Stimulated activated CD4-positive, alpha-beta T cell treated with anti-CD3 and anti-CD28 coated beads, Interleukin-15, amount 100 ng/mL, for 24 hours (primary cell): ENCODE data around the gene PNCK.
"Not testable (repeated sequence)": the region's sequence is repeated elsewhere in the genome, so short reads cannot be mapped to it uniquely, and the experiment has no call there.

Source experiments
- DNase-seq: peaks from one replicate; pipeline ENCODE4 v3.0.0-alpha.2; 2020

Gene PNCK

GRCh38 chrX:153685751-153686696 is 12.4 kb upstream of the PNCK start:
- DNase-seq, result no peak

- no peak for DNase-seq
Observed at GRCh38 chrX:153685156-153685536, 11.5 kb upstream of the PNCK start.

DNA sequence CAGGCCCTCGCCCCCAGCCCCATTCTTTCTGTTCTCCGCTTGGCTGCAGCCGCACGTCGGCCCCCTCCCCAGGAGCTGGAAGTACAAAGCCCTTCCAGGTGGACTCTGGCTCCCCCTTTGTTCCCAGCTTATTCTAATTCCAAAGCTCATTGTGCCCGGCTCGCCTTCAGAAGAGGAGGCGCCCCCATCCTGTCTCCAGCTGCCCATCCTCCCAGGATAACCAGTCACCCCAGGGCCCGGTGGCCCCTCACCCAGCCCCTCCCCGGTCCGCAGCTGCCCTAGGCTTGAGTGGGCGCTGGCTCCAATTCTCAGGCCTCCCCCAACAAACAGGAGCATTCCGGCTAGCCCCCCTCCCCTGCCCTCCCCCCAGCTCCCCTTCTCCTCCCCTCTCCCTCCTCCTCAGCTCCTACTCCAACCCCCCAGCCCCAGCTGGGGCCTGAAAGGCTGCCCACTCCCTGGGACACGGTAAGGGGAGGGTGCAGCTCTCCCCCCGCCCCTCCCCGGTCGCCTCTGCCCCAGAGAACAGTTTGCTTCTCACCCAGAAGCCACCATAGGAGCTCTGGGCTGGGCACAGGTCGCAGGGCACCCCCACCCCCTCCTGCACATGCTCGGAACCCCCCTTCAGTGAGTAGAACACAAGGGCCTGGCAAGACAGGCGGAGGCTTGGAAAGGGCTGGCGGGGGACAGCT is 11.0 kb upstream of the PNCK start:
- no peak for DNase-seq

- not testable (repeated sequence) for DNase-seq
Observed at GRCh38 chrX:153683486-153683885, 9.9 kb upstream of the PNCK start.

- DNase-seq, result no peak
Observed at GRCh38 chrX:153681175-153681574, 7.6 kb upstream of the PNCK start.

DNA sequence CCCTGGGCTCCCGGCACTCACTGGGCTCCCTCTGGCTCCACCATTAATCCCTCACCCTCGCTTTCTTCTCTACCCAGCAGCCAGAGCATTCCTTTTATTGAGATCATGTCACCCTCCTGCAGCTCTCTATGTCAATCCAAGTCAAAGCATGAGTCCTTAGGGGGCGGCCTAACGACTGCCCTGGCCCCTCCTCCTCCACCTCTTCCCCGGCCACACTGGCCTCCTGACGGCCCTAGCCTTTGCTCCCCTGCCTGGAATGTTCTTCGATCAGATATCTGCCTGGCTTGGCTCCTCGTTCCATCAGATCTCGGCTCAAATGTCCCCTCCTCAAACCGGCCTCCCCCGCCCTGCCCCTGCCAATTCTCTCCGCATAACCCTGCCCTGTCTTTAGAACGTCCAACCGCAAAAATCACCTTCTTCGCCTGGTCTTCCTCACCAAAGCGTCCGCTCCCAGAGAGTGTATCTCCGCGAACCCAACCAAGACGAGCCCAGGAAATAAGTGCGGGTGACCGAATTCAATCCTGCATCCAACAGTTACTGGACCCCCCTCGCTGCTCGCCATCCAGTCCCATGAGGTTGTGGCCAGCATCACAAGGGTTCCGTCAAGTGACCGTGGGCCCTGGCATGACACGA is 722 bp upstream of the PNCK start:
- DNase-seq, result no peak

GRCh38 chrX:153672531-153673427 is 834 bp downstream of the PNCK start:
- no peak for DNase-seq

GRCh38 chrX:153671589-153672530 is 1.8 kb downstream of the PNCK start:
- no peak for DNase-seq

- DNase-seq, result no peak
Observed at GRCh38 chrX:153670748-153671588, 2.6 kb downstream of the PNCK start.

DNA sequence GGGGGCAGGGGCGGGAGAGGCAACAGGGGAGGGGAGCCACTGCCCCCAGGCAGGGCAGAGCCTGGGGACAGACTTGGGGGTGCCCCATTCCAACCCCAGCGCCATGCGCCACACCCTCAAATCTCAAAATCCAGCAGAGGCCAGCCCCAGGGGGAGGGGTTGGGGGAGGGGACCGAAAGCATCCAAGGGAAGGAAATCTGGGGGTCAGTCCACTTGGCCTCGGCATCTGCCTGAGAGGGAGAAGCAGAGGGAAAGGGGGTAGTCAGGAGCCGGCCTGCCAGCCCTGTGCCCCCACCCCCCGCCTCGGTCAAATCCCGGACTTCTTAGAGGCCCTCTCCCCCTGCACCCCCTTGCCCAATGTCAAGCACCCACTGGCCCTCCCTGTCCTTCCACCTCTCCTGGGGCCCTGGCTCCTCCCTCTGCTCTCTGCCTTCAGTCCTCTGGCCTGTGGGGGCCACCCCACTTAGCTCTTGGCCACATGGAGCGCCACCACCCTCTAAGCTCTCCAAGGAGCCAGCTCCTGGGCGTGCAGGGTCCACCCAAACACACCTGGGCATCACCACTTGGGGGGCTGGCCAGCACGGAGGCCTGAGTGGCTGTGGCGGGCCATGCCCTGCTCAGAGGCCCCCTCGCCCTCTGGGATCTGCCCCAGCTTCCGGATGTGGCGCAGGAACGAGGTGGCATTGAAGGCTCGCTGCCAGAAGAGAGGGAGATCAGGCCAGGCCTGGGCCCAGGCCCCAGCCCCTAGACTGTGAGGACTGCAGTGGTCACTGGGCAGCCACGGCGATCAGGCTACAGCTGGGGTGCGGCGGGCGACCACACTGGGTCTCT is 3.5 kb downstream of the PNCK start:
- no peak for DNase-seq

- peak; percentile 57 for DNase-seq
Observed at GRCh38 chrX:153669174-153669890, 4.3 kb downstream of the PNCK start.

DNA sequence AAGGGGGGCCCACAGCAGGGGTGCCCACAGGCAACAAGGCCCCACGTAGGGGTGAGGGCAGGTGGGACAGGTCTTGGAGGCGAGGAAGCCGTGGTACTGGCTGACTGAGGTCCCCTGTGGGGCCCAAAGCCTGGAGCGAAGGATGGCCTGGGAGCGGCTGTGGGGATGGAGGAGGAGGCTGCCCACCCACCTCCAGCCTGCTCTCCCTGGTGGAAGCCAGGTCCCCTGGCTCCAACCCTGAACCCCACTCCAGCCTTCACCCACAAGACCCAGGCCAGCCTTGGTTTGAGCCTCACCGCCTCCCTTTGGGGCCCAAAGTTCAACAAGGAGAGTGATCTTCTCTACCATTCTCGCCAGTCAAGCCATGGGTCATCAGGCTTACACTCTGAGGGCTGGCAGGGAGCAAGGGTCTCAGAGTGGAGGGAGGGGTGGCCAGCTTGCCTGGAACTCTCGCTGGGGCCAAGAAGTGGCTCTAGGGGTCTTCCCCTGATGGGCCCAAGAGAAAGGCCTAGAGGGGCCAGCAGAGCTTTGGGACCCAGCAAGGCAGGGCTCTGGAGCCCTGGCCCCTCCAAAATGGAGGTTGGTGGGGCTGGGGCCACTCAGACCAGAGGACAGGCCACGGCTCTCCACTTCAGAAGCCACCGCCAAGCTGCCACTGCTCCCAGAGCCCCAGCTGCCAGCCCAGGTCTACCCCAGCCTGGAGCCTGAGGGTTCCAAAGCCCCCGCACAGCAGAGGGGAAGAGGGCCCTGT is 5.0 kb downstream of the PNCK start:
- no peak for DNase-seq

- peak; percentile 85 for DNase-seq
Observed at GRCh38 chrX:153667956-153668396, 5.6 kb downstream of the PNCK start.

GRCh38 chrX:153667281-153667955 is 6.2 kb downstream of the PNCK start:
- no peak for DNase-seq

GRCh38 chrX:153665726-153666306 is 7.8 kb downstream of the PNCK start:
- no peak for DNase-seq

DNA sequence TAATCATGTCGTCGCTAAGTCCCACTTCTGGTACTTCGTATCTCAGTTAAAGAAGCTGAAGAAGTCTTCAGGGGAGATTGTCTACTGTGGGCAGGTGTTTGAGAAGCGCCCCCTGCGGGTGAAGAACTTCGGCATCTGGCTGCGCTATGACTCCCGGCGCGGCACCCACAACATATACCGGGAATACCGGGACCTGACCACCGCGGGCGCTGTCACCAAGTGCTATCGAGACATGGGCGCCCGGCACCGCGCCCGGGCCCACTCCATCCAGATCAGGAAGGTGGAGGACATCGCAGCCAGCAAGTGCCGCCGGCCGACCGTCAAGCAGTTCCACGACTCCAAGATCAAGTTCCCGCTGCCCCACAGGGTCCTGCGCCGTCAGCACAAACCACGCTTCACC is 11.3 kb downstream of the PNCK start:
- peak; percentile 74 for DNase-seq

DNA sequence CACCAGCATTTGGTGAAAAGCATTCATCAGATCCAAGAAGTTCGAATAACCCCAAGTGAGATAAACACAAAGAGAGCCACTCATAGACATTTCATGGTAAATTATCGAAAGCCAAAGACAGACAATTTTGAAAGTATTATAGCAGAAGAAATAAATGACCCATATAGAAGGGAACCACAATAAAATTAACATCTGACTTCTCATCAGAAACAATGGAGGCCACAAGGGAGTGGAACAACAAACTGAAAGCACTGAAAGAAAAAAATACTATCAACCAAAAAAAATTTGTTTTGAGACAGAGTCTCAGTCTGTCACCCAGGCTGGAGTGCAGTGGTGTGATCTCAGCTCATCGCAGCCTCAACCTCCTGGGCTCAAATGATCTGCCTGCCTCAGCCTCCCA is 14.3 kb downstream of the PNCK start:
- DNase-seq, result no peak
